ENCODE data around the gene RSBN1L. TPM values are rescaled to one million over a fixed set of nuclear protein-coding genes. Genes with fewer than 3 reads are reported as not detected.

Gene RSBN1L
- polyA plus RNA-seq, 1 donor from 2014 or later = 24.7 TPM

DNA sequence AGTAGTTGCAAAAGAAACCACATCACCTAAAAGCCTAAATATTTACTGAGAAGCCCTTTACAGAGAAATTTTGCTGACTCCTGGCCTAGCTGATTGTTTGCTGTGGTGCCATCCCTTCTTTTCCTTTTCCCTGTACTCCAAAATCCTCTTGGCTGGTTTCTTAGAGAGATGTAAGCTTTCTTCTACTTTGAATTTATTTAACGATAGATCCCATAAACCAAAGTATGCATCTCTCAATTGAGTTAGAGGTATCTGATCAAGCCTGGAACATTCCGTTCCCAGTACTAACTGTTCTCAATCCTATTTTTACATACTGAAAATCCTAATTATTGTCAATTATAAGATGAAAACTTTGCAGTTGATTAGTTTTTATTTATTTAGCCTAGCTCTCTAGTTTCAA is 95.7 kb downstream of the RSBN1L start:
- no peak overlapping the region for H3K4me2 ChIP-seq (ENCODE audit: low read length)
- H3K36me3 ChIP-seq (ENCODE audit: insufficient read depth, low read length) = no peaks in the 10 kb centered on the region
- H3K27me3 ChIP-seq (ENCODE audit: insufficient read depth, low read depth, low read length) = no peaks in the 10 kb centered on the region
- H3K9me2 ChIP-seq (ENCODE audit: insufficient read depth, low read length) = no peaks in the 10 kb centered on the region
- H4K20me1 ChIP-seq (ENCODE audit: insufficient read depth) = no peaks in the 10 kb centered on the region
- H3K9ac ChIP-seq (ENCODE audit: low read length) = no peak overlapping the region
- peaks cover 14% of the 10 kb centered on the region for H3K79me2 ChIP-seq (replicated peaks; ENCODE audit: insufficient read depth, low read length)
- H2AFZ ChIP-seq (ENCODE audit: low read depth, low read length) = no peak overlapping the region
- H3K4me3 ChIP-seq (ENCODE audit: low read length) = no peak overlapping the region
- no peaks in the 10 kb centered on the region for H3F3A ChIP-seq (ENCODE audit: insufficient read depth, low read length, poor library complexity, severe bottlenecking)
- no peak overlapping the region for H3K27ac ChIP-seq (ENCODE audit: low read length)
- H3K9me3 ChIP-seq (ENCODE audit: low read length) = no peaks in the 10 kb centered on the region
- no peak for TF ChIP-seq POLR2AphosphoS5 (IDR thresholded peaks at IDR 0.05)
- TF ChIP-seq, protein P1, sequence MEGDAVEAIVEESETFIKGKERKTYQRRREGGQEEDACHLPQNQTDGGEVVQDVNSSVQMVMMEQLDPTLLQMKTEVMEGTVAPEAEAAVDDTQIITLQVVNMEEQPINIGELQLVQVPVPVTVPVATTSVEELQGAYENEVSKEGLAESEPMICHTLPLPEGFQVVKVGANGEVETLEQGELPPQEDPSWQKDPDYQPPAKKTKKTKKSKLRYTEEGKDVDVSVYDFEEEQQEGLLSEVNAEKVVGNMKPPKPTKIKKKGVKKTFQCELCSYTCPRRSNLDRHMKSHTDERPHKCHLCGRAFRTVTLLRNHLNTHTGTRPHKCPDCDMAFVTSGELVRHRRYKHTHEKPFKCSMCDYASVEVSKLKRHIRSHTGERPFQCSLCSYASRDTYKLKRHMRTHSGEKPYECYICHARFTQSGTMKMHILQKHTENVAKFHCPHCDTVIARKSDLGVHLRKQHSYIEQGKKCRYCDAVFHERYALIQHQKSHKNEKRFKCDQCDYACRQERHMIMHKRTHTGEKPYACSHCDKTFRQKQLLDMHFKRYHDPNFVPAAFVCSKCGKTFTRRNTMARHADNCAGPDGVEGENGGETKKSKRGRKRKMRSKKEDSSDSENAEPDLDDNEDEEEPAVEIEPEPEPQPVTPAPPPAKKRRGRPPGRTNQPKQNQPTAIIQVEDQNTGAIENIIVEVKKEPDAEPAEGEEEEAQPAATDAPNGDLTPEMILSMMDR (IDR thresholded peaks at IDR 0.05; ENCODE audit: poor library complexity, severe bottlenecking) = no peak
- no peak for TF ChIP-seq TAF1 (IDR thresholded peaks at IDR 0.05; ENCODE audit: low read depth)
- TF ChIP-seq, protein P2, sequence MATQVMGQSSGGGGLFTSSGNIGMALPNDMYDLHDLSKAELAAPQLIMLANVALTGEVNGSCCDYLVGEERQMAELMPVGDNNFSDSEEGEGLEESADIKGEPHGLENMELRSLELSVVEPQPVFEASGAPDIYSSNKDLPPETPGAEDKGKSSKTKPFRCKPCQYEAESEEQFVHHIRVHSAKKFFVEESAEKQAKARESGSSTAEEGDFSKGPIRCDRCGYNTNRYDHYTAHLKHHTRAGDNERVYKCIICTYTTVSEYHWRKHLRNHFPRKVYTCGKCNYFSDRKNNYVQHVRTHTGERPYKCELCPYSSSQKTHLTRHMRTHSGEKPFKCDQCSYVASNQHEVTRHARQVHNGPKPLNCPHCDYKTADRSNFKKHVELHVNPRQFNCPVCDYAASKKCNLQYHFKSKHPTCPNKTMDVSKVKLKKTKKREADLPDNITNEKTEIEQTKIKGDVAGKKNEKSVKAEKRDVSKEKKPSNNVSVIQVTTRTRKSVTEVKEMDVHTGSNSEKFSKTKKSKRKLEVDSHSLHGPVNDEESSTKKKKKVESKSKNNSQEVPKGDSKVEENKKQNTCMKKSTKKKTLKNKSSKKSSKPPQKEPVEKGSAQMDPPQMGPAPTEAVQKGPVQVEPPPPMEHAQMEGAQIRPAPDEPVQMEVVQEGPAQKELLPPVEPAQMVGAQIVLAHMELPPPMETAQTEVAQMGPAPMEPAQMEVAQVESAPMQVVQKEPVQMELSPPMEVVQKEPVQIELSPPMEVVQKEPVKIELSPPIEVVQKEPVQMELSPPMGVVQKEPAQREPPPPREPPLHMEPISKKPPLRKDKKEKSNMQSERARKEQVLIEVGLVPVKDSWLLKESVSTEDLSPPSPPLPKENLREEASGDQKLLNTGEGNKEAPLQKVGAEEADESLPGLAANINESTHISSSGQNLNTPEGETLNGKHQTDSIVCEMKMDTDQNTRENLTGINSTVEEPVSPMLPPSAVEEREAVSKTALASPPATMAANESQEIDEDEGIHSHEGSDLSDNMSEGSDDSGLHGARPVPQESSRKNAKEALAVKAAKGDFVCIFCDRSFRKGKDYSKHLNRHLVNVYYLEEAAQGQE (IDR thresholded peaks at IDR 0.05; ENCODE audit: borderline replicate concordance) = no peak
- TF ChIP-seq RAD21 (conservative IDR thresholded peaks at IDR 0.05) = no peak
- no peak for TF ChIP-seq EP300 (conservative IDR thresholded peaks at IDR 0.05; ENCODE audit: poor library complexity, severe bottlenecking)
- no peak for TF ChIP-seq MXI1 (conservative IDR thresholded peaks at IDR 0.05; ENCODE audit: poor library complexity, severe bottlenecking)
- TF ChIP-seq EZH2 (IDR thresholded peaks at IDR 0.05; ENCODE audit: borderline replicate concordance, insufficient read depth, low read length, poor library complexity, severe bottlenecking) = no peak
- TF ChIP-seq SMC3 (conservative IDR thresholded peaks at IDR 0.05; ENCODE audit: poor library complexity) = no peak

DNA sequence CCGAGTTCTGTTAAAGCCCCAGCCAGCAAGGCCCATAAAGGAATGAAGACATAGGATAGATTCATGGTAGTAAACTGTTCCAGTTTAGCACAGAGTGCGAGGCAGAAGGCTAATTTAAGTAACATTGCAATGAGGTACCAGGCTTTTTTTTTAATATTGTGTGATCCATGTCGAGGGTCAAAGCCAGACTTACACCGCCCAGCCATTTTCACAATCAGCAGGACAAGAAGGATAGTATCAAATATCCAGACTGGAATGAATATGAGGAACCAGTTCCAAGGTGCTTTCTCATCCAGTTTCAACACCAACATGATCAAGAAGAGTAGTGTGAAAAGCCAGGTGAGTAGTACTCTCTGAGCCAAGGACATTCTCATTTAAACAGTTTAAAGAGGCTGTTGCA is 97.7 kb downstream of the RSBN1L start:
- H3K9ac ChIP-seq (ENCODE audit: low read length) = no peak overlapping the region
- H3K4me2 ChIP-seq (ENCODE audit: low read length) = no peak overlapping the region
- H3K4me3 ChIP-seq (ENCODE audit: low read length) = no peak overlapping the region
- H3K9me3 ChIP-seq (ENCODE audit: low read length) = no peaks in the 10 kb centered on the region
- H3K36me3 ChIP-seq (ENCODE audit: insufficient read depth, low read length) = no peaks in the 10 kb centered on the region
- no peak overlapping the region for H3K27ac ChIP-seq (ENCODE audit: low read length)
- no peak for TF ChIP-seq EP300 (conservative IDR thresholded peaks at IDR 0.05; ENCODE audit: poor library complexity, severe bottlenecking)
- TF ChIP-seq, protein P1 (IDR thresholded peaks at IDR 0.05; ENCODE audit: poor library complexity, severe bottlenecking) = no peak
- TF ChIP-seq RAD21 (conservative IDR thresholded peaks at IDR 0.05) = no peak
- TF ChIP-seq POLR2AphosphoS5 (IDR thresholded peaks at IDR 0.05) = no peak
- no peak for TF ChIP-seq TAF1 (IDR thresholded peaks at IDR 0.05; ENCODE audit: low read depth)
- TF ChIP-seq MXI1 (conservative IDR thresholded peaks at IDR 0.05; ENCODE audit: poor library complexity, severe bottlenecking) = no peak
- TF ChIP-seq SMC3 (conservative IDR thresholded peaks at IDR 0.05; ENCODE audit: poor library complexity) = no peak
- no peak for TF ChIP-seq EZH2 (IDR thresholded peaks at IDR 0.05; ENCODE audit: borderline replicate concordance, insufficient read depth, low read length, poor library complexity, severe bottlenecking)
- TF ChIP-seq, protein P2 (IDR thresholded peaks at IDR 0.05; ENCODE audit: borderline replicate concordance) = no peak
- H4K20me1 ChIP-seq (ENCODE audit: insufficient read depth) = no peaks in the 10 kb centered on the region
- no peak overlapping the region for H2AFZ ChIP-seq (ENCODE audit: low read depth, low read length)
- no peaks in the 10 kb centered on the region for H3K9me2 ChIP-seq (ENCODE audit: insufficient read depth, low read length)
- H3F3A ChIP-seq (ENCODE audit: insufficient read depth, low read length, poor library complexity, severe bottlenecking) = no peaks in the 10 kb centered on the region
- H3K79me2 ChIP-seq (replicated peaks; ENCODE audit: insufficient read depth, low read length) = peaks cover 22% of the 10 kb centered on the region
- no peaks in the 10 kb centered on the region for H3K27me3 ChIP-seq (ENCODE audit: insufficient read depth, low read depth, low read length)
